Activated naive CD8-positive, alpha-beta T cell treated with anti-CD3 and anti-CD28 coated beads for 36 hours (primary cell): ENCODE measurements around the gene TOX2. TPM values are rescaled to one million over a fixed set of nuclear protein-coding genes. Genes with fewer than 3 reads are reported as not detected.

Experiments
- DNase-seq: peaks from one replicate; pipeline ENCODE4 v3.0.0; 2021
- H3K27ac Mint-ChIP-seq: one replicate; pipeline ENCODE4 v1.8.0; 2022; ENCODE audit warnings: mild to moderate bottlenecking, moderate library complexity, mixed read lengths
- H3K27me3 Mint-ChIP-seq: one replicate; pipeline ENCODE4 v1.8.0; 2022; ENCODE audit warnings: mild to moderate bottlenecking, mixed read lengths
- H3K36me3 Mint-ChIP-seq: one replicate; pipeline ENCODE4 v1.8.0; 2021; ENCODE audit warnings: mild to moderate bottlenecking, mixed read lengths
- H3K4me1 Mint-ChIP-seq: one replicate; pipeline ENCODE4 v1.8.0; 2021; ENCODE audit warnings: mixed read lengths
- H3K4me3 Mint-ChIP-seq: one replicate; pipeline ENCODE4 v1.8.0; 2022; ENCODE audit warnings: mild to moderate bottlenecking, moderate library complexity, mixed read lengths
- H3K9me3 Mint-ChIP-seq: one replicate; pipeline ENCODE4 v1.8.0; 2022; ENCODE audit warnings: mixed read lengths
- total RNA-seq, 2 experiments: library from RNA; stranded (reverse); gene quantifications; one replicate each; pipeline ENCODE4 v1.2.3, GENCODE V29; 2021

Gene TOX2
- under 1 TPM; 0.45 to 0.52 TPM for total RNA-seq

- Mint-ChIP-seq H3K27me3 (peaks cover 74% of the 10 kb centered on the region), H3K27ac (no peak within 1 kb of the TSS), H3K4me3 (peak within 1 kb of the TSS; percentile 66), H3K9me3 (peaks cover 16% of the 10 kb centered on the region), H3K36me3 (peaks cover 11% of the 10 kb centered on the region), H3K4me1 (peaks cover 18% of the 10 kb centered on the region)
- DNase-seq = peak; percentile 52
Measured at GRCh38 chr20:43914311-43915210, at the start of gene TOX2. TOX2 (plus strand) TSS chr20:43914852; CDS start chr20:43914892, 40 bp downstream.

- no peak overlapping the region for H3K27ac Mint-ChIP-seq
- peaks cover 4% of the 10 kb centered on the region for H3K27me3 Mint-ChIP-seq
- no peaks in the 10 kb centered on the region for H3K9me3 Mint-ChIP-seq
- H3K36me3 Mint-ChIP-seq = no peaks in the 10 kb centered on the region
- DNase-seq = no peak
- no peak overlapping the region for H3K4me3 Mint-ChIP-seq
- H3K4me1 Mint-ChIP-seq = no peaks in the 10 kb centered on the region
Measured at GRCh38 chr20:43868091-43868490, 46.6 kb upstream of the TOX2 start.

GRCh38 chr20:43870484-43870883 lies 44.2 kb upstream of the TOX2 start:
- no peaks in the 10 kb centered on the region for H3K36me3 Mint-ChIP-seq
- peaks cover 6% of the 10 kb centered on the region for H3K27me3 Mint-ChIP-seq
- H3K4me3 Mint-ChIP-seq = no peak overlapping the region

GRCh38 chr20:43878776-43879175 lies 35.9 kb upstream of the TOX2 start:
- DNase-seq = no peak

More at GRCh38 chr20:43870484-43870883, 44.2 kb upstream of the TOX2 start:
- no peaks in the 10 kb centered on the region for H3K4me1 Mint-ChIP-seq
- H3K9me3 Mint-ChIP-seq = no peaks in the 10 kb centered on the region
- no peak overlapping the region for H3K27ac Mint-ChIP-seq
- DNase-seq = no peak

GRCh38 chr20:43893930-43894329 lies 20.7 kb upstream of the TOX2 start:
- Mint-ChIP-seq H3K4me3 (no peak overlapping the region), H3K9me3 (peaks cover 21% of the 10 kb centered on the region), H3K4me1 (no peaks in the 10 kb centered on the region), H3K36me3 (no peaks in the 10 kb centered on the region), H3K27ac (no peak overlapping the region), H3K27me3 (peaks cover 7% of the 10 kb centered on the region)
- DNase-seq = no peak

More at GRCh38 chr20:43878776-43879175, 35.9 kb upstream of the TOX2 start:
- Mint-ChIP-seq H3K4me1 (no peaks in the 10 kb centered on the region), H3K9me3 (peaks cover 1% of the 10 kb centered on the region), H3K27ac (no peak overlapping the region), H3K27me3 (peaks cover 29% of the 10 kb centered on the region), H3K36me3 (no peaks in the 10 kb centered on the region), H3K4me3 (no peak overlapping the region)

- Mint-ChIP-seq H3K9me3 (peaks cover 19% of the 10 kb centered on the region), H3K4me1 (no peaks in the 10 kb centered on the region), H3K4me3 (no peak overlapping the region), H3K27ac (no peak overlapping the region), H3K36me3 (no peaks in the 10 kb centered on the region), H3K27me3 (peaks cover 7% of the 10 kb centered on the region)
- no peak for DNase-seq
Measured at GRCh38 chr20:43894491-43894890, 20.2 kb upstream of the TOX2 start.

GRCh38 chr20:43895235-43895634 lies 19.4 kb upstream of the TOX2 start:
- Mint-ChIP-seq H3K4me1 (no peaks in the 10 kb centered on the region), H3K36me3 (no peaks in the 10 kb centered on the region), H3K27me3 (peaks cover 7% of the 10 kb centered on the region), H3K4me3 (no peak overlapping the region), H3K9me3 (peaks cover 13% of the 10 kb centered on the region), H3K27ac (no peak overlapping the region)
- DNase-seq = no peak

GRCh38 chr20:43899274-43900120 lies 15.2 kb upstream of the TOX2 start:
- Mint-ChIP-seq H3K27me3 (no peaks in the 10 kb centered on the region), H3K4me3 (no peak overlapping the region), H3K27ac (no peak overlapping the region), H3K4me1 (no peaks in the 10 kb centered on the region), H3K9me3 (no peaks in the 10 kb centered on the region), H3K36me3 (no peaks in the 10 kb centered on the region)
- DNase-seq = no peak

GRCh38 chr20:43900121-43900466 lies 14.6 kb upstream of the TOX2 start:
- DNase-seq = no peak
- H3K9me3 Mint-ChIP-seq = no peaks in the 10 kb centered on the region
- H3K4me3 Mint-ChIP-seq = no peak overlapping the region
- H3K36me3 Mint-ChIP-seq = no peaks in the 10 kb centered on the region
- no peaks in the 10 kb centered on the region for H3K27me3 Mint-ChIP-seq
- no peak overlapping the region for H3K27ac Mint-ChIP-seq
- H3K4me1 Mint-ChIP-seq = no peaks in the 10 kb centered on the region

GRCh38 chr20:43900496-43900895 lies 14.2 kb upstream of the TOX2 start:
- DNase-seq = no peak
- Mint-ChIP-seq H3K4me1 (no peaks in the 10 kb centered on the region), H3K36me3 (no peaks in the 10 kb centered on the region), H3K27me3 (no peaks in the 10 kb centered on the region), H3K9me3 (no peaks in the 10 kb centered on the region), H3K27ac (no peak overlapping the region), H3K4me3 (no peak overlapping the region)

- no peak overlapping the region for H3K4me3 Mint-ChIP-seq
- no peak overlapping the region for H3K27ac Mint-ChIP-seq
- no peaks in the 10 kb centered on the region for H3K4me1 Mint-ChIP-seq
- DNase-seq = no peak
- no peaks in the 10 kb centered on the region for H3K27me3 Mint-ChIP-seq
- no peaks in the 10 kb centered on the region for H3K9me3 Mint-ChIP-seq
- no peaks in the 10 kb centered on the region for H3K36me3 Mint-ChIP-seq
Measured at GRCh38 chr20:43901296-43901695, 13.4 kb upstream of the TOX2 start.

GRCh38 chr20:43903953-43904826 lies 10.5 kb upstream of the TOX2 start:
- peaks cover 8% of the 10 kb centered on the region for H3K9me3 Mint-ChIP-seq
- no peak for DNase-seq
- no peaks in the 10 kb centered on the region for H3K27me3 Mint-ChIP-seq
- no peaks in the 10 kb centered on the region for H3K4me1 Mint-ChIP-seq
- no peak overlapping the region for H3K27ac Mint-ChIP-seq
- H3K4me3 Mint-ChIP-seq = no peak overlapping the region
- no peaks in the 10 kb centered on the region for H3K36me3 Mint-ChIP-seq

GRCh38 chr20:43904827-43905177 lies 9.8 kb upstream of the TOX2 start:
- no peaks in the 10 kb centered on the region for H3K4me1 Mint-ChIP-seq
- H3K36me3 Mint-ChIP-seq = no peaks in the 10 kb centered on the region
- H3K27me3 Mint-ChIP-seq = no peaks in the 10 kb centered on the region
- no peak overlapping the region for H3K27ac Mint-ChIP-seq
- no peak for DNase-seq
- H3K9me3 Mint-ChIP-seq = peaks cover 8% of the 10 kb centered on the region
- no peak overlapping the region for H3K4me3 Mint-ChIP-seq

GRCh38 chr20:43906505-43907034 lies 8.1 kb upstream of the TOX2 start:
- DNase-seq = no peak
- Mint-ChIP-seq H3K4me3 (no peak overlapping the region), H3K27ac (no peak overlapping the region), H3K4me1 (peaks cover 6% of the 10 kb centered on the region), H3K9me3 (peaks cover 8% of the 10 kb centered on the region), H3K27me3 (peaks cover under 1% of the 10 kb centered on the region), H3K36me3 (no peaks in the 10 kb centered on the region)
